ENCODE measurements around the gene MBNL1. TPM values are rescaled to one million over a fixed set of nuclear protein-coding genes. Genes with fewer than 3 reads are reported as not detected.

The MBNL1 gene
- polyA plus RNA-seq, 1 donor (not counting 4 experiments of a cell fraction or from before 2014, with no cell fraction given): 58.3 TPM

DNA sequence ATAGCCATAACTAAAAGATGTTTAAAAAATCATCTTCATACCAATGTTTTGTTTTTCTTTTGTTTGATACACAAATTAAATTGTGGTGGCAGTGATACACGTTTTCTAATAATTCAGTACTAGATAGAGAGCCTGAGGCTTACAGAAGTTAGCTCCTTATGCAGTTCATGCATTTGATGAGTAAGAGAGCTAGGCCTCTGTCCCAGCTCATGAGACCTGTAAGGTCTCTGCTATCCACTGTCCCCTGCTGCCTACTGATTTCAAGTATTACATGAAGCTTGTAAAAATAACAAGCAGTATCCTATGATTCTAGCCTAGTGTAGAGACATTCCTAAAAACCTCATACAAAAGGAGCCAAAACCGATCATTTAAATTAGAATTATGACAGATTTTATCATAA lies 144.5 kb downstream of the MBNL1 start:
- Histone ChIP-seq H3K9me1 (ENCODE audit: control insufficient read depth, extremely low read depth, insufficient read depth, low read length) (no peaks in the 10 kb centered on the region), H3K4me1 (ENCODE audit: control insufficient read depth, extremely low read depth, insufficient read depth, low read length) (no peaks in the 10 kb centered on the region), H2AFZ (ENCODE audit: control insufficient read depth, low read length) (no peak overlapping the region), H3K4me3 (ENCODE audit: control insufficient read depth in 2 of 3, extremely low read depth in 1 of 3, insufficient read depth in 2 of 3, low read depth in 1 of 3, low read length in 3 of 3) (no peak overlapping the region), H3K9me3 (ENCODE audit: control insufficient read depth, low read depth, low read length) (no peaks in the 10 kb centered on the region), H3K27ac (ENCODE audit: control insufficient read depth, insufficient read depth, low read length) (no peak overlapping the region), H3K9ac (ENCODE audit: control insufficient read depth, extremely low read depth, insufficient read depth, low read length) (no peak overlapping the region), H3K36me3 (ENCODE audit: control insufficient read depth in 2 of 2, extremely low read depth in 1 of 2, insufficient read depth in 2 of 2, low read length in 2 of 2) (peaks cover 2 to 7% of the 10 kb centered on the region in 2 experiments), H4K20me1 (ENCODE audit: control insufficient read depth, extremely low read depth, insufficient read depth, low read length) (no peaks in the 10 kb centered on the region), H3K4me2 (ENCODE audit: control insufficient read depth, extremely low read depth, insufficient read depth, low read depth, low read length) (no peak overlapping the region), H3K27me3 (ENCODE audit: control insufficient read depth, extremely low read depth, insufficient read depth, low read length) (no peaks in the 10 kb centered on the region), H3K79me2 (ENCODE audit: control insufficient read depth, insufficient read depth, low read length) (peaks cover 23% of the 10 kb centered on the region)
- no peak for DNase-seq (ENCODE audit: low read depth, low spot score)
- peak; percentile 56 for FAIRE-seq
- TF ChIP-seq, protein P1, sequence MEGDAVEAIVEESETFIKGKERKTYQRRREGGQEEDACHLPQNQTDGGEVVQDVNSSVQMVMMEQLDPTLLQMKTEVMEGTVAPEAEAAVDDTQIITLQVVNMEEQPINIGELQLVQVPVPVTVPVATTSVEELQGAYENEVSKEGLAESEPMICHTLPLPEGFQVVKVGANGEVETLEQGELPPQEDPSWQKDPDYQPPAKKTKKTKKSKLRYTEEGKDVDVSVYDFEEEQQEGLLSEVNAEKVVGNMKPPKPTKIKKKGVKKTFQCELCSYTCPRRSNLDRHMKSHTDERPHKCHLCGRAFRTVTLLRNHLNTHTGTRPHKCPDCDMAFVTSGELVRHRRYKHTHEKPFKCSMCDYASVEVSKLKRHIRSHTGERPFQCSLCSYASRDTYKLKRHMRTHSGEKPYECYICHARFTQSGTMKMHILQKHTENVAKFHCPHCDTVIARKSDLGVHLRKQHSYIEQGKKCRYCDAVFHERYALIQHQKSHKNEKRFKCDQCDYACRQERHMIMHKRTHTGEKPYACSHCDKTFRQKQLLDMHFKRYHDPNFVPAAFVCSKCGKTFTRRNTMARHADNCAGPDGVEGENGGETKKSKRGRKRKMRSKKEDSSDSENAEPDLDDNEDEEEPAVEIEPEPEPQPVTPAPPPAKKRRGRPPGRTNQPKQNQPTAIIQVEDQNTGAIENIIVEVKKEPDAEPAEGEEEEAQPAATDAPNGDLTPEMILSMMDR (optimal IDR thresholded peaks at IDR 0.05 in 1 of 3, IDR thresholded peaks at IDR 0.05 in 1 of 3, conservative IDR thresholded peaks at IDR 0.05 in 1 of 3; ENCODE audit: extremely low read depth in 1 of 3, insufficient read depth in 2 of 3, low read length in 3 of 3): no peak
- no peak for TF ChIP-seq EZH2 (IDR thresholded peaks at IDR 0.05; ENCODE audit: low read length)
- dilution Hi-C loops (cut with MboI; ENCODE audit: extremely low pct_ligation_motif_present, low sequenced_read_pairs): no loop called here

- Histone ChIP-seq H3K27me3 (ENCODE audit: control insufficient read depth, extremely low read depth, insufficient read depth, low read length) (no peaks in the 10 kb centered on the region), H3K4me3 (ENCODE audit: control insufficient read depth in 2 of 3, extremely low read depth in 1 of 3, insufficient read depth in 2 of 3, low read depth in 1 of 3, low read length in 3 of 3) (no peak overlapping the region), H4K20me1 (ENCODE audit: control insufficient read depth, extremely low read depth, insufficient read depth, low read length) (no peaks in the 10 kb centered on the region), H3K4me2 (ENCODE audit: control insufficient read depth, extremely low read depth, insufficient read depth, low read depth, low read length) (no peak overlapping the region), H3K9ac (ENCODE audit: control insufficient read depth, extremely low read depth, insufficient read depth, low read length) (no peak overlapping the region), H3K36me3 (ENCODE audit: control insufficient read depth in 2 of 2, extremely low read depth in 1 of 2, insufficient read depth in 2 of 2, low read length in 2 of 2) (peaks cover 7 to 13% of the 10 kb centered on the region in 2 experiments), H3K79me2 (ENCODE audit: control insufficient read depth, insufficient read depth, low read length) (peaks cover 11% of the 10 kb centered on the region), H3K9me1 (ENCODE audit: control insufficient read depth, extremely low read depth, insufficient read depth, low read length) (no peaks in the 10 kb centered on the region), H2AFZ (ENCODE audit: control insufficient read depth, low read length) (no peak overlapping the region), H3K27ac (ENCODE audit: control insufficient read depth, insufficient read depth, low read length) (no peak overlapping the region), H3K4me1 (ENCODE audit: control insufficient read depth, extremely low read depth, insufficient read depth, low read length) (no peaks in the 10 kb centered on the region), H3K9me3 (ENCODE audit: control insufficient read depth, low read depth, low read length) (no peaks in the 10 kb centered on the region)
- no peak for DNase-seq (ENCODE audit: low read depth, low spot score)
- no peak for FAIRE-seq
- dilution Hi-C loops (cut with MboI; ENCODE audit: extremely low pct_ligation_motif_present, low sequenced_read_pairs): no loop called here
- TF ChIP-seq, protein P1 (optimal IDR thresholded peaks at IDR 0.05 in 1 of 3, IDR thresholded peaks at IDR 0.05 in 1 of 3, conservative IDR thresholded peaks at IDR 0.05 in 1 of 3; ENCODE audit: extremely low read depth in 1 of 3, insufficient read depth in 2 of 3, low read length in 3 of 3): no peak
- TF ChIP-seq EZH2 (IDR thresholded peaks at IDR 0.05; ENCODE audit: low read length): no peak
These were observed 148.3 kb downstream of the MBNL1 start for GRCh38 chr3:152416808-152417580.
